DND-41 (cell line): ENCODE measurements around the gene TTC13.

ENCODE experiments used
- EZH2 ChIP-seq: IDR thresholded peaks from 3 replicates; pipeline ENCODE4 v1.6.1; 2012; ENCODE audit warnings: borderline replicate concordance, low read depth, mild to moderate bottlenecking, moderate library complexity, low read length, inconsistent platforms; ENCODE audit not compliant: severe bottlenecking
- TF ChIP-seq, protein P1 (sequence below): IDR thresholded peaks from 2 replicates; pipeline ENCODE4 v1.5.1; 2012; ENCODE audit warnings: borderline replicate concordance, low read length, moderate library complexity, mild to moderate bottlenecking; ENCODE audit not compliant: poor library complexity, severe bottlenecking; ENCODE audit errors: extremely low read depth

DNA sequence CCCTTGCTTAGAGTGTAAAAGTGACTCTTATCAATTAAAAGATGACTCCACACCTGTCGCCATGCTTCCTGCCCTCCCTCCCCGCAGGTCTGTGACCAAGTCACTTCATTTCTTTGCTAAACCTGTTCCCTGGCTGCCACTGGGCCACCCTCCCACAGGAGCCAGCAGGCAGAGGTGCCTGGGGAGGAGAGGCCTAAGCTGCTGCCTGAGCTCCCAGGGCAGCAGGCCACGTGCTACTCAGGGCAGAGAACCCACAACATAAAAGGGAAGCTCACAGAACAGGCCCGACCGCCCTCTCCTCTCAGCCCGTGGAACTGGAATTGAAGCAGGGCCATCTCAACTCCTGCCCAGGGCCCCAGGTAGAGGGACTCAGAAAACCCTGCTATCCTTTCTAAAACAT is 115.2 kb downstream of the TTC13 start:
- TF ChIP-seq, protein P1, sequence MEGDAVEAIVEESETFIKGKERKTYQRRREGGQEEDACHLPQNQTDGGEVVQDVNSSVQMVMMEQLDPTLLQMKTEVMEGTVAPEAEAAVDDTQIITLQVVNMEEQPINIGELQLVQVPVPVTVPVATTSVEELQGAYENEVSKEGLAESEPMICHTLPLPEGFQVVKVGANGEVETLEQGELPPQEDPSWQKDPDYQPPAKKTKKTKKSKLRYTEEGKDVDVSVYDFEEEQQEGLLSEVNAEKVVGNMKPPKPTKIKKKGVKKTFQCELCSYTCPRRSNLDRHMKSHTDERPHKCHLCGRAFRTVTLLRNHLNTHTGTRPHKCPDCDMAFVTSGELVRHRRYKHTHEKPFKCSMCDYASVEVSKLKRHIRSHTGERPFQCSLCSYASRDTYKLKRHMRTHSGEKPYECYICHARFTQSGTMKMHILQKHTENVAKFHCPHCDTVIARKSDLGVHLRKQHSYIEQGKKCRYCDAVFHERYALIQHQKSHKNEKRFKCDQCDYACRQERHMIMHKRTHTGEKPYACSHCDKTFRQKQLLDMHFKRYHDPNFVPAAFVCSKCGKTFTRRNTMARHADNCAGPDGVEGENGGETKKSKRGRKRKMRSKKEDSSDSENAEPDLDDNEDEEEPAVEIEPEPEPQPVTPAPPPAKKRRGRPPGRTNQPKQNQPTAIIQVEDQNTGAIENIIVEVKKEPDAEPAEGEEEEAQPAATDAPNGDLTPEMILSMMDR, result no peak
- TF ChIP-seq EZH2, result no peak
